8988T (cell line): Measurements from ENCODE around the gene METTL2B.
"Not testable (repeated sequence)": the region's sequence is repeated elsewhere in the genome, so short reads cannot be mapped to it uniquely, and the experiment has no call there.

Source experiments
- DNase-seq: peaks from one replicate; pipeline ENCODE4 v3.0.0; 2011

Gene METTL2B

GRCh38 chr7:128529191-128529590, 52.6 kb downstream of the METTL2B start:
- not testable (repeated sequence) for DNase-seq

- not testable (repeated sequence) for DNase-seq
Observed at GRCh38 chr7:128530121-128530854, 53.7 kb downstream of the METTL2B start.

- no peak for DNase-seq
Observed at GRCh38 chr7:128530855-128531104, 54.2 kb downstream of the METTL2B start.

GRCh38 chr7:128531105-128531954, 54.8 kb downstream of the METTL2B start:
- DNase-seq = peak; percentile 75

GRCh38 chr7:128531955-128532478, 55.5 kb downstream of the METTL2B start:
- not testable (repeated sequence) for DNase-seq

GRCh38 chr7:128532956-128533355, 56.4 kb downstream of the METTL2B start:
- DNase-seq = not testable (repeated sequence)

- DNase-seq = not testable (repeated sequence)
Observed at GRCh38 chr7:128537410-128537809, 60.9 kb downstream of the METTL2B start.

GRCh38 chr7:128542530-128542929, 66.0 kb downstream of the METTL2B start:
- not testable (repeated sequence) for DNase-seq

GRCh38 chr7:128543300-128543699, 66.8 kb downstream of the METTL2B start:
- DNase-seq = not testable (repeated sequence)

- DNase-seq = not testable (repeated sequence)
Observed at GRCh38 chr7:128546319-128546851, 69.8 kb downstream of the METTL2B start.

GRCh38 chr7:128550920-128551319, 74.4 kb downstream of the METTL2B start:
- no peak for DNase-seq

GRCh38 chr7:128554394-128554793, 77.8 kb downstream of the METTL2B start:
- not testable (repeated sequence) for DNase-seq
